GM12874 (cell line): ENCODE results near the gene TMEM38B.

Experiments used
- CTCF ChIP-seq: IDR thresholded peaks from 2 replicates; pipeline ENCODE4 v1.5.1; 2011; ENCODE audit warnings: low read depth, mild to moderate bottlenecking, control low read depth, low read length, moderate library complexity; ENCODE audit not compliant: insufficient read depth

The TMEM38B gene

GRCh38 chr9:105700668-105701067, 6.3 kb downstream of the TMEM38B start:
- TF ChIP-seq CTCF = no peak

GRCh38 chr9:105701145-105701544, 6.8 kb downstream of the TMEM38B start:
- TF ChIP-seq CTCF = no peak

GRCh38 chr9:105702207-105702606, 7.9 kb downstream of the TMEM38B start:
- no peak for TF ChIP-seq CTCF

GRCh38 chr9:105706156-105706555, 11.8 kb downstream of the TMEM38B start:
- no peak for TF ChIP-seq CTCF

- TF ChIP-seq CTCF = no peak
Measured at GRCh38 chr9:105708405-105708804, 14.1 kb downstream of the TMEM38B start.

GRCh38 chr9:105710638-105711037, 16.3 kb downstream of the TMEM38B start:
- no peak for TF ChIP-seq CTCF

GRCh38 chr9:105711867-105712266, 17.5 kb downstream of the TMEM38B start:
- no peak for TF ChIP-seq CTCF

GRCh38 chr9:105712297-105712696, 18.0 kb downstream of the TMEM38B start:
- TF ChIP-seq CTCF = no peak
